Mucosa of rectum (tissue), 2 donors: ENCODE data around the gene GBP7.
"Not testable (repeated sequence)": the region's sequence is repeated elsewhere in the genome, so short reads cannot be mapped to it uniquely, and the experiment has no call there.

Source experiments
- H3K27ac ChIP-seq, 2 donors: one replicate each; pipeline ENCODE4 v1.7.0; 2013; ENCODE audit warnings: inconsistent platforms in 2 of 2, low read depth in 2 of 2, low read length in 2 of 2
- H3K27me3 ChIP-seq, 2 donors: one replicate each; pipeline ENCODE4 v1.7.0; 2013; ENCODE audit warnings: low read length in 2 of 2; ENCODE audit not compliant: control insufficient read depth in 2 of 2, insufficient read depth in 2 of 2
- H3K36me3 ChIP-seq, 2 donors: one replicate each; pipeline ENCODE4 v1.7.0; 2013; ENCODE audit warnings: low read length in 2 of 2; ENCODE audit not compliant: control insufficient read depth in 2 of 2, insufficient read depth in 2 of 2
- H3K4me1 ChIP-seq, 2 donors: one replicate each; pipeline ENCODE4 v1.7.0; 2013; ENCODE audit warnings: low read length in 2 of 2, mild to moderate bottlenecking in 1 of 2; ENCODE audit not compliant: control insufficient read depth in 2 of 2, insufficient read depth in 2 of 2
- H3K4me3 ChIP-seq, 2 donors: one replicate each; pipeline ENCODE4 v1.7.0; 2013; ENCODE audit warnings: low read length in 2 of 2
- H3K9ac ChIP-seq, 2 donors: one replicate each; pipeline ENCODE4 v1.7.0; 2013; ENCODE audit warnings: low read length in 2 of 2, low read depth in 1 of 2, mild to moderate bottlenecking in 1 of 2
- H3K9me3 ChIP-seq, 2 donors: one replicate each; pipeline ENCODE4 v1.7.0; 2013; ENCODE audit warnings: low read length in 2 of 2; ENCODE audit not compliant: control insufficient read depth in 2 of 2
- donor health status: healthy.
- donor health status: Normal muscosa, but diverticular disease.

GBP7 gene

GRCh38 chr1:89147678-89148658 is 27.8 kb downstream of the GBP7 start:
- H3K4me3 ChIP-seq, result no peak overlapping the region
- no peaks in the 10 kb centered on the region for H3K4me1 ChIP-seq
- no peaks in the 10 kb centered on the region for H3K9me3 ChIP-seq
- no peaks in the 10 kb centered on the region for H3K36me3 ChIP-seq
- no peaks in the 10 kb centered on the region for H3K27me3 ChIP-seq
- H3K9ac ChIP-seq, result no peak overlapping the region
- no peak overlapping the region for H3K27ac ChIP-seq

GRCh38 chr1:89146721-89147120 is 29.1 kb downstream of the GBP7 start:
- Histone ChIP-seq H3K4me1 (no peaks in the 10 kb centered on the region), H3K36me3 (no peaks in the 10 kb centered on the region), H3K27ac (no peak overlapping the region), H3K4me3 (no peak overlapping the region), H3K9ac (no peak overlapping the region), H3K9me3 (no peaks in the 10 kb centered on the region), H3K27me3 (no peaks in the 10 kb centered on the region)

- H3K9me3 ChIP-seq, result no peaks in the 10 kb centered on the region
These were observed 32.3 kb downstream of the GBP7 start for GRCh38 chr1:89143484-89143883.

DNA sequence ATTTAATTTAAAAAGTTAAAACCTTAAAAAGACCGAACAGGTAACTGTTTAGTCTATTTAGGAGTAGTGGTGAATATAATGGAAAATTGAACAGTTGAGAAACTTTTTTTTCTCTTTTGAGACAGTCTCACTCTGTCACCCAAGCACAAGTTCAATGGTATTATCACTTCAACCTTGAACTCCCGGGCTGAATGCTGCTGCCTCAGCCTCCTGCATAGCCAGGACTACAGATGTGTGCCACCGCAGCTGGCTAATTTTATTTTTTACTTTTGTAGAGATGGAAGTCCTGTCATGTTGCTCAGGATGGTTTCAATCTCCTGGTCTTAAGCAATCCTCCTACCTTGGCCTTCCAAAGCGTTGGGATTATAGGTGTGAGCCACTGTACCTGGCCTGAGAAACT is 33.6 kb downstream of the GBP7 start:
- Histone ChIP-seq H3K36me3 (no peaks in the 10 kb centered on the region), H3K9ac (no peak overlapping the region), H3K4me3 (no peak overlapping the region), H3K9me3 (no peaks in the 10 kb centered on the region), H3K27me3 (no peaks in the 10 kb centered on the region), H3K27ac (no peak overlapping the region), H3K4me1 (no peaks in the 10 kb centered on the region)

More at GRCh38 chr1:89143484-89143883, 32.3 kb downstream of the GBP7 start:
- H3K36me3 ChIP-seq, result no peaks in the 10 kb centered on the region
- no peaks in the 10 kb centered on the region for H3K4me1 ChIP-seq
- H3K4me3 ChIP-seq, result no peak overlapping the region
- H3K27me3 ChIP-seq, result no peaks in the 10 kb centered on the region
- H3K9ac ChIP-seq, result no peak overlapping the region
- no peak overlapping the region for H3K27ac ChIP-seq

DNA sequence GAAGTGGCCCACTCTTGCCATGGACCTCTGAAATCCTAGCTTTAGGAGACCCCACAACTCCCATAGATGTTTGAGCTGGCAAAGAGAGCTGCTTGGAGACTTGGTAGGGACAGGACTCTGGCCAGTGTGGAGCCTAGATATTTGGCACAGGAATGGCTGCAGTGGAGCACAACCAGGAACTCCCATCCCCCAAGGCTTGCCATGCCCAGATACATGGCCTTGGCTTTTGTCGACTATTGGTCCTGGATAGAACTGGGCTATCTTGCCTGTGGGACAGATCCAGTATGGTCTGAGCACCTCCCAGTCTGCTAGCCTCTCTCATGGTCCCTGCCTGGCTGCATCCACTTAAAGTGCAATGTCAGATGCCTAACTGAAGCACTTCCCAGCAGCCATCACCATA is 42.1 kb downstream of the GBP7 start:
- no peak overlapping the region for H3K27ac ChIP-seq
- peaks cover 5% of the 10 kb centered on the region in 2 donors for H3K4me1 ChIP-seq

GRCh38 chr1:89130716-89131115 is 45.1 kb downstream of the GBP7 start:
- H3K27me3 ChIP-seq, result no peaks in the 10 kb centered on the region
- no peaks in the 10 kb centered on the region for H3K36me3 ChIP-seq
- no peak overlapping the region for H3K27ac ChIP-seq
- peaks cover 5 to 12% of the 10 kb centered on the region in 2 donors for H3K4me1 ChIP-seq
- no peak overlapping the region for H3K9ac ChIP-seq
- no peak overlapping the region for H3K4me3 ChIP-seq
- no peaks in the 10 kb centered on the region for H3K9me3 ChIP-seq

More for the DNA sequence above, 42.1 kb downstream of the GBP7 start:
- H3K9me3 ChIP-seq, result no peaks in the 10 kb centered on the region
- no peaks in the 10 kb centered on the region for H3K27me3 ChIP-seq
- H3K36me3 ChIP-seq, result no peaks in the 10 kb centered on the region
- no peak overlapping the region for H3K4me3 ChIP-seq
- no peak overlapping the region for H3K9ac ChIP-seq

GRCh38 chr1:89129911-89130310 is 45.9 kb downstream of the GBP7 start:
- Histone ChIP-seq H3K36me3 (no peaks in the 10 kb centered on the region), H3K9ac (no peak overlapping the region), H3K4me3 (no peak overlapping the region), H3K27me3 (no peaks in the 10 kb centered on the region), H3K27ac (peak overlapping the region; percentile 76 to 77), H3K4me1 (peaks cover 5 to 12% of the 10 kb centered on the region in 2 donors), H3K9me3 (no peaks in the 10 kb centered on the region)

DNA sequence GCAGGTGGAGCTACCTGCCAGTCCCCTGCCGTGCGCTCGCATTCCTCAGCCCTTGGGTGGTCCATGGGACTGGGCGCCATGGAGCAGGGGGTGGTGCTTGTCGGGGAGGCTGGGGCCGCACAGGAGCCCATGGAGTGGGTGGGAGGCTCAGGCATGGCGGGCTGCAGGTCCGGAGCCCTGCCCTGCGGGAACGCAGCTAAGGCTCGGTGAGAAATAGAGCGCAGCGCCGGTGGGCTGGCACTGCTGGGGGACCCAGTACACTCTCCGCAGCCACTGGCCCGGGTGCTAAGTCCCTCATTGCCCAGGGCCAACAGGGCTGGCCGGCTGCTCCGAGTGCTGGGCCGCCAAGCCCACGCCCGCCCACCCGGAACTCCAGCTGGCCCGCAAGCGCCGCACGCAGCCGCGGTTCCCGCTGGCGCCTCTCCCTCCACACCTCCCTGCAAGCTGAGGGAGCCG is 47.8 kb downstream of the GBP7 start:
- not testable (repeated sequence) for H3K36me3 ChIP-seq, H3K9me3 ChIP-seq, H3K27me3 ChIP-seq, H3K4me3 ChIP-seq, H3K27ac ChIP-seq
- Histone ChIP-seq H3K4me1 (peaks cover 10 to 12% of the 10 kb centered on the region in 2 donors), H3K9ac (peak overlapping the region in 1 of 2 donors; percentile 55)

- peaks cover 10 to 12% of the 10 kb centered on the region in 2 donors for H3K4me1 ChIP-seq
- not testable (repeated sequence) for H3K36me3 ChIP-seq, H3K9me3 ChIP-seq, H3K27me3 ChIP-seq
- H3K9ac ChIP-seq, result peak overlapping the region in 1 of 2 donors; percentile 86
- peak overlapping the region in 1 of 2 donors; percentile 85 for H3K4me3 ChIP-seq
- H3K27ac ChIP-seq, result peak overlapping the region; percentile 83 to 92
These were observed 48.9 kb downstream of the GBP7 start for GRCh38 chr1:89126602-89127565.
